HAP-1 (cell line): ENCODE data around the gene NME8.
"Not testable (repeated sequence)": the region's sequence is repeated elsewhere in the genome, so short reads cannot be mapped to it uniquely, and the experiment has no call there.

Experiments used
- DNase-seq, 2 experiments: peaks; one replicate each; pipeline ENCODE4 v3.0.0-alpha.2; 2016 to 2020; ENCODE audit warnings: low spot score in 2 of 2
- H3K27me3 ChIP-seq: fragments of 250-450 bp; sonication (Bioruptor Pico); 2 replicates; pipeline ENCODE4 v1.5.1; 2020; ENCODE audit warnings: low read depth, mild to moderate bottlenecking, moderate library complexity
- H3K36me3 ChIP-seq: fragments of 250-450 bp; sonication (Bioruptor Pico); replicated peaks from 2 replicates; pipeline ENCODE4 v1.5.1; 2020; ENCODE audit warnings: mild to moderate bottlenecking
- H3K4me1 ChIP-seq: fragments of 250-450 bp; sonication (Bioruptor Pico); 2 replicates; pipeline ENCODE4 v1.5.1; 2020; ENCODE audit warnings: mild to moderate bottlenecking
- H3K4me3 ChIP-seq: fragments of 250-450 bp; sonication (Bioruptor Pico); 2 replicates; pipeline ENCODE4 v1.5.1; 2020; ENCODE audit warnings: mild to moderate bottlenecking, moderate library complexity
- H3K9me3 ChIP-seq: fragments of 250-450 bp; sonication (Bioruptor Pico); 2 replicates; pipeline ENCODE4 v1.5.1; 2020; ENCODE audit warnings: mild to moderate bottlenecking, moderate library complexity
- in situ Hi-C: fragments of 300-500 bp; cut with MboI; formaldehyde crosslinking; loops from 3 replicates; pipeline ENCODE4 v1.14.3; 2020; ENCODE audit warnings: low sequenced_read_pairs, inconsistent platforms, mixed read lengths

NME8 gene

GRCh38 chr7:37848297-37848696, at the start of gene NME8:
TSS of gene NME8 (plus strand) at chr7:37848597. CDS start at chr7:37850267, 1,670 bp downstream.
- no peak within 1 kb of the TSS for H3K4me3 ChIP-seq
- H3K27me3 ChIP-seq = no peaks in the 10 kb centered on the region
- DNase-seq = no peak
- in situ Hi-C loops = no loop called here
- no peaks in the 10 kb centered on the region for H3K36me3 ChIP-seq
- H3K9me3 ChIP-seq = no peaks in the 10 kb centered on the region
- H3K4me1 ChIP-seq = no peaks in the 10 kb centered on the region

DNA sequence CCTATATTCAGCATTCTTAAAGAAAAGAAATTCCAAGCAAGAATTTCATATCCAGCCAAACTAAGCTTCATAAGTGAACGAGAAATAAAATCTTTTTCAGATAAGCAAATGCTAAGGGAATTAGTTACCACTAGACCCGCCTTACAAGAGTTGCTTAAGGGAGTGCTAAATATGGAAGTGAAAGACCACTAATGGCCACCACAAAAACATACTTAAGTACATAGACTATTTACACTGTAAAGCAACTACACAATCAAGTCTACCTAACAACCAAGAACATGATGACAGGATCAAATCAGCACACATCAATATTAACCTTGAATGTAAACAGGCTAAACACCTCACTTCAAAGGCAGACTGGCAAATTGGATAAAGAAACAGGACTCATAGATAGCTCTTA, 42.2 kb upstream of the NME8 start:
- H3K9me3 ChIP-seq = no peaks in the 10 kb centered on the region
- no peaks in the 10 kb centered on the region for H3K27me3 ChIP-seq
- H3K4me1 ChIP-seq = no peaks in the 10 kb centered on the region
- DNase-seq = no peak
- H3K36me3 ChIP-seq = no peaks in the 10 kb centered on the region
- H3K4me3 ChIP-seq = no peak overlapping the region
- in situ Hi-C loops = no loop called here

DNA sequence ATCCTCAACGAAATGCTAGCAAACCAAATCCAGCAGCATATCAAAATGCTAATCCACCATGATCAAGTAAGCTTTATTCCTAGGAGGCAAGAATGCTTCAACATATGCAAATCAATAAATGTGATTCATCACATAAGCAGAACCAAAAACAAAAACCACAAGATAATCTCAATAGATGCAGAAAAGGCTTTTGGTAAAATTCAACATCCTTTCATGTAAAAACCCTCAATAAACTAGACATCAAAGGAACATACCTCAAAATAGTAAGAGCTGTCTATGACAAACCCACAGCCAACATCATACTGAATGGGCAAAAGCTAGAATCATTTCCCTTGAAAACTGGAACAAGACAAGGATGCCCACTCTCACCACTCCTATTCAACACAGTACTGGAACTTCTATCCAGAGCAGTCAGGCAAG, 36.2 kb upstream of the NME8 start:
- in situ Hi-C loops, H3K27me3 ChIP-seq, H3K4me3 ChIP-seq, H3K9me3 ChIP-seq, H3K4me1 ChIP-seq, DNase-seq, H3K36me3 ChIP-seq: not testable (repeated sequence)

- H3K4me3 ChIP-seq = no peak overlapping the region
- H3K4me1 ChIP-seq = no peaks in the 10 kb centered on the region
- no peak for DNase-seq
- no peaks in the 10 kb centered on the region for H3K36me3 ChIP-seq
- in situ Hi-C loops = no loop called here
- no peaks in the 10 kb centered on the region for H3K27me3 ChIP-seq
- no peaks in the 10 kb centered on the region; the same call in 1 of the 2 replicates for H3K9me3 ChIP-seq
Observed at GRCh38 chr7:37815671-37816371, 32.6 kb upstream of the NME8 start.

- Histone ChIP-seq H3K4me1 (no peaks in the 10 kb centered on the region), H3K36me3 (no peaks in the 10 kb centered on the region), H3K4me3 (no peak overlapping the region), H3K27me3 (no peaks in the 10 kb centered on the region), H3K9me3 (no peaks in the 10 kb centered on the region; the same call in 1 of the 2 replicates)
- no peak for DNase-seq
- in situ Hi-C loops = no loop called here
Observed at GRCh38 chr7:37816922-37817590, 31.3 kb upstream of the NME8 start.

DNA sequence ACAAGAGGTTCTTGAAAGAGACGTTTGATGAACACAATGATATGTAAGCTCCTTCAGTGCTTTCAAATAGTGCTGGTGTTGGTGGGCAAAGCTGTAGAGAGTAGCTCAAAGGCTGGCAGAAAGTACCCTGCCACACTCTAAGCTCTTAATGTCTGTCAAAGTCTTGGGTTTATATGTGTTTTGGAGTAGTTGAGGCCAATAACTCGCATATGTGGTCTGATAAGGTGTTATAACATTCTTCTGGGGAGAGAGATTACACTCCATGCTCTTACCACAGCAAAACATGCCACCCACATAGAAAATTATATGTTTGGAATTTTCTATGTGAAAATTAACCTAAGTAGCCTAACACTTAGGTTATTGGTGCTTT, 30.8 kb upstream of the NME8 start:
- Histone ChIP-seq H3K27me3 (no peaks in the 10 kb centered on the region), H3K4me1 (no peaks in the 10 kb centered on the region), H3K36me3 (no peaks in the 10 kb centered on the region), H3K4me3 (no peak overlapping the region), H3K9me3 (no peaks in the 10 kb centered on the region; the same call in 1 of the 2 replicates)
- in situ Hi-C loops = no loop called here
- no peak for DNase-seq

DNA sequence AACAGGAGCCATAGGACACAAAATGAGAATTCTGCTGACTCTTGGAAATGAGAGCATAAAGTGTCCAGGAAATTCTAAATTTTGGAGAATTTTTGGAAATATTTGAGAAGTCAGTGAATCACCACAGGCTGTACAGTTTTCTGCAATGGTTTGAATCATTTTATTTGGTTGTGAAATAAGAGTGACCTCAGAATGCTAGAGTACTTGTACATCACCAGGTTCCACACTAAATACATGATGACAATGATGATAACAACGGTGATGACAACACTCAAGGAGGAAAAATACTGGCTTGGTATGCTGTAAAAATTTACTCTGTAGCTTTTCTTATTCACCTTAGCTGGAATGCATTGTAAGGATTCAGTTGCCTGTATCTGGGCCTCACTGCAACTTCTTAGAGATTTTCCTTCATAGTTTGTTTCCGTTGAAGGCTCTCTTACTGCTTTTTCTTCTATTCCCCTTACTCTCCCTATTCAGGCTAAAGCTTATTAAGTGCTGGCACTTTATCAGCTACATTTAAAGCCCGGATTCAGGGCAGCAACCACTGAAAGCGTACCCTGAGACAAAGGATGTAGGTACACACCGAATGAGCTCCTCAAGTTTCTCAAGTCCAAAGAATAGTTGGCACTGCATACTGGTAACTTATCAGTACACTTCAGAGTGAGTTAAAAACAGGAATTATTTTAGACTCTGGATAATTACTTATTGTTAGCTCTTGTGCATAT, 30.2 kb upstream of the NME8 start:
- Histone ChIP-seq H3K4me1 (no peaks in the 10 kb centered on the region), H3K36me3 (no peaks in the 10 kb centered on the region), H3K27me3 (no peaks in the 10 kb centered on the region), H3K4me3 (no peak overlapping the region), H3K9me3 (no peaks in the 10 kb centered on the region; the same call in 1 of the 2 replicates)
- in situ Hi-C loops = no loop called here
- no peak for DNase-seq

- Histone ChIP-seq H3K4me3 (no peak overlapping the region), H3K4me1 (no peaks in the 10 kb centered on the region), H3K36me3 (no peaks in the 10 kb centered on the region), H3K27me3 (no peaks in the 10 kb centered on the region), H3K9me3 (no peaks in the 10 kb centered on the region; the same call in 1 of the 2 replicates)
- in situ Hi-C loops = no loop called here
- no peak for DNase-seq
Observed at GRCh38 chr7:37820708-37821468, 27.5 kb upstream of the NME8 start.

GRCh38 chr7:37822946-37823345, 25.5 kb upstream of the NME8 start:
- DNase-seq = no peak
- Histone ChIP-seq H3K27me3 (no peaks in the 10 kb centered on the region), H3K4me1 (no peaks in the 10 kb centered on the region), H3K9me3 (no peaks in the 10 kb centered on the region; the same call in 1 of the 2 replicates), H3K4me3 (no peak overlapping the region), H3K36me3 (no peaks in the 10 kb centered on the region)
- in situ Hi-C loops = no loop called here

DNA sequence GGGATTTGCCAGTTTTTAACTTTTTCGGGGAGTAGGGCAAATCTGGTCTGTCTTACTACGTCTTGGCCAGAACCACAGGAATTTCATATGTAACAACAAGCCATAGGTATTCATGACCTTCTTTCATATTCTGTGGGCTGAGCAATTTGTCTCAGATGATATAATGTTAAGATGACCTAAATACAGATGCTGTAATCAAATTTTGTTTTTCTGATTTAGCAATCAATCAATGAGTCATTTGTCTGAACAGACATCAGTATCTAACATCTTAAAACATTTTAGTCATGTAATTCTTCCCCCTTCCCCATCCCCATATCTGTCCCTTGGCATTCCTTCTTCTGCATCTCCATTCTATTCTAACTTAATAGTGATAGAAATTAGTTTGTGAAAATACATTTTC, 24.8 kb upstream of the NME8 start:
- Histone ChIP-seq H3K36me3 (no peaks in the 10 kb centered on the region), H3K27me3 (no peaks in the 10 kb centered on the region), H3K4me1 (no peaks in the 10 kb centered on the region), H3K9me3 (no peaks in the 10 kb centered on the region; the same call in 1 of the 2 replicates), H3K4me3 (no peak overlapping the region)
- no peak for DNase-seq
- in situ Hi-C loops = no loop called here

DNA sequence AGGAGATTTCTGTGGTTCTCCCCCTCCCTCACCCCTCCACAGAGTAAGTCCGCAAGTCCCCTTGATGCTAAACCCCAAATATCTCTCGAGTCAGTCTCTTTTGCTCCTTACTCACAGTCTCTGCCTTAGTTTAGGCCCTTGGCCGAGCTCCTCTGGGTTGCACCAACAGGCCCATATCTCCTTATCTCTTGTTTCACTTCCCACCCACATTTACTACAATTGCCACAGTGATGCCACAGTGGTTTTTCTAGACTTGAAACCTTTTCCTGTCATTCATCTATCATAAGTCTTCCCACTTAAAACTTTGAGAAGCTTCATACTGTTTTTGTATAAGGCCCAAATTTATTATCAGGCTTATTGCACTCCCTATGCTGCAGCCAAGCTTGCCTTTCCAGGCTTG, 23.4 kb upstream of the NME8 start:
- in situ Hi-C loops = no loop called here
- DNase-seq = no peak
- no peak overlapping the region for H3K4me3 ChIP-seq
- H3K9me3 ChIP-seq = no peaks in the 10 kb centered on the region; the same call in 1 of the 2 replicates
- no peaks in the 10 kb centered on the region for H3K36me3 ChIP-seq
- no peaks in the 10 kb centered on the region for H3K4me1 ChIP-seq
- no peaks in the 10 kb centered on the region for H3K27me3 ChIP-seq

DNA sequence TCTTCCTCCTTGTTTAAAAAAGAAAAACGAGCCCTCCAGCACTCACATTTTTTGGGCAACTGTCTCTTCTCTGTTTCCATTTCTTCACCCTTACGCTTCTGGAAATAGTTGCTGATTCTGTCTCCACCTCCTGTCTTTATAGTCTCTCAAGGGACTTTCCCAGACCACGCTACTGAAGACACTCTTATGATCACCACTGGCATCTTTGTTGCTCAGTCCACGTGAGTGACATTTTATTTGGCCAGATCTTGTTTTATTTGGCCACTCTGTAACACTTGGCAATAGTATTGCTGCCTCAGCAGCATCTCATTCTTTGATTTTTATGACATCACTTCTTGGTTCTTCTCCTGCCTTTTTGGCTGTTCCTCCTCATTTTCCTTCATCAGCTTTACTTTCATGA, 21.6 kb upstream of the NME8 start:
- Histone ChIP-seq H3K36me3 (no peaks in the 10 kb centered on the region), H3K27me3 (no peaks in the 10 kb centered on the region), H3K9me3 (no peaks in the 10 kb centered on the region), H3K4me3 (no peak overlapping the region), H3K4me1 (no peaks in the 10 kb centered on the region)
- in situ Hi-C loops = no loop called here
- DNase-seq = no peak

DNA sequence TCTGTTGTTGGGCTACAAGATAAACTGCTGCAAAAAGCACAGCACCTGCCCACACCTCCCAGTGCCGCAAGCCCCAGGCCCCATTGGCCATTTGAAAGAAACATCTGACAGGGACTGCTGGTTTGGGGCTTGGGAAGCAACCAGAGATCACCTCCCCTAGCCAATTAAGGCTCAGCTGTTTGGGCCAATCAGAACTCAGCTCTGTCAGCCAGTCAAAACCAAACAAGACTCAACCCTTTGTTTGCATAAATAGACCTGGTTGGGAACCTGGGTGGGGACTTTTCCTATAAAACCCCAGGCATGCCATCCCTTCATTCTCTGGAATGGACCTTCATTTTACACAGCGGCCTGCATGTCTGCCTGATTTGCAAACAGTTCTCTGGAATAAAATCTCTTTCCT, 17.2 kb upstream of the NME8 start:
- DNase-seq = no peak
- in situ Hi-C loops = no loop called here
- no peaks in the 10 kb centered on the region for H3K36me3 ChIP-seq

More for the DNA sequence above, 17.2 kb upstream of the NME8 start:
- Histone ChIP-seq H3K4me3 (no peak overlapping the region), H3K4me1 (no peaks in the 10 kb centered on the region), H3K9me3 (no peaks in the 10 kb centered on the region), H3K27me3 (no peaks in the 10 kb centered on the region)
